Activated T-cell treated with anti-CD3 and anti-CD28 coated beads, Interleukin-2, amount 50 U/mL, for 72 hours (primary cell): ENCODE results near the gene NAE1. TPM values are rescaled to one million over a fixed set of nuclear protein-coding genes. Genes with fewer than 3 reads are reported as not detected.

Source experiments
- ATAC-seq, 2 donors: fragments of 150-1000 bp; cut with Tn5 transposase; replicated peaks in 1 of 2; 2 replicates each; pipeline ENCODE4 v1.10.0; 2021; ENCODE audit warnings: moderate library complexity in 2 of 2, mild to moderate bottlenecking in 1 of 2
- DNase-seq, 2 donors: peaks; one replicate each; pipeline ENCODE4 v3.0.0; 2021 to 2022; ENCODE audit warnings: mixed read lengths in 1 of 2
- H3K27ac Mint-ChIP-seq: one replicate; pipeline ENCODE4 v1.8.0; 2022; ENCODE audit warnings: mild to moderate bottlenecking, moderate library complexity, mixed read lengths
- H3K27me3 Mint-ChIP-seq: one replicate; pipeline ENCODE4 v1.8.0; 2022; ENCODE audit warnings: low read depth, mixed read lengths
- H3K36me3 Mint-ChIP-seq, 2 donors: one replicate each; pipeline ENCODE4 v1.8.0; 2022; ENCODE audit warnings: mixed read lengths in 2 of 2, mild to moderate bottlenecking in 1 of 2; ENCODE audit not compliant: insufficient read depth in 2 of 2
- H3K4me1 Mint-ChIP-seq: one replicate; pipeline ENCODE4 v1.8.0; 2022; ENCODE audit warnings: low read depth, mixed read lengths
- H3K4me3 Mint-ChIP-seq, 2 donors: one replicate each; pipeline ENCODE4 v1.8.0; 2022; ENCODE audit warnings: mild to moderate bottlenecking in 2 of 2, mixed read lengths in 2 of 2, moderate library complexity in 2 of 2
- H3K9me3 Mint-ChIP-seq, 2 donors: one replicate each; pipeline ENCODE4 v1.8.0; 2022; ENCODE audit warnings: mixed read lengths in 2 of 2
- total RNA-seq, 2 donors: library from RNA; stranded (reverse); gene quantifications; one replicate each; pipeline ENCODE4 v1.2.3, GENCODE V29; 2022

NAE1 gene
- total RNA-seq, 2 donors from 2014 or later, result 94.5 to 100 TPM

- Mint-ChIP-seq H3K9me3 (no peaks in the 10 kb centered on the region), H3K36me3 (no peaks in the 10 kb centered on the region), H3K27me3 (no peaks in the 10 kb centered on the region), H3K27ac (no peak overlapping the region), H3K4me1 (no peaks in the 10 kb centered on the region), H3K4me3 (no peak overlapping the region)
- ATAC-seq (no peak), DNase-seq (no peak)
Measured at GRCh38 chr16:66858740-66859396, 28.1 kb upstream of the NAE1 start.

- no peak for ATAC-seq
- no peak overlapping the region for H3K27ac Mint-ChIP-seq
- no peaks in the 10 kb centered on the region for H3K36me3 Mint-ChIP-seq
- no peaks in the 10 kb centered on the region for H3K9me3 Mint-ChIP-seq
- H3K4me1 Mint-ChIP-seq, result no peaks in the 10 kb centered on the region
- DNase-seq, result no peak
- H3K4me3 Mint-ChIP-seq, result no peak overlapping the region
- H3K27me3 Mint-ChIP-seq, result no peaks in the 10 kb centered on the region
Measured at GRCh38 chr16:66857437-66857836, 26.7 kb upstream of the NAE1 start.

GRCh38 chr16:66856801-66857200 lies 26.0 kb upstream of the NAE1 start:
- no peak for ATAC-seq
- H3K27ac Mint-ChIP-seq, result no peak overlapping the region

GRCh38 chr16:66856184-66856730 lies 25.5 kb upstream of the NAE1 start:
- H3K27ac Mint-ChIP-seq, result no peak overlapping the region
- no peaks in the 10 kb centered on the region for H3K9me3 Mint-ChIP-seq
- no peaks in the 10 kb centered on the region for H3K4me1 Mint-ChIP-seq
- no peak overlapping the region for H3K4me3 Mint-ChIP-seq
- no peaks in the 10 kb centered on the region for H3K36me3 Mint-ChIP-seq
- ATAC-seq (no peak), DNase-seq (no peak)
- H3K27me3 Mint-ChIP-seq, result no peaks in the 10 kb centered on the region

More at GRCh38 chr16:66856801-66857200, 26.0 kb upstream of the NAE1 start:
- Mint-ChIP-seq H3K36me3 (no peaks in the 10 kb centered on the region), H3K4me1 (no peaks in the 10 kb centered on the region), H3K27me3 (no peaks in the 10 kb centered on the region), H3K9me3 (no peaks in the 10 kb centered on the region), H3K4me3 (no peak overlapping the region)
- no peak for DNase-seq

- ATAC-seq, result no peak
- Mint-ChIP-seq H3K27me3 (no peaks in the 10 kb centered on the region), H3K9me3 (no peaks in the 10 kb centered on the region), H3K4me3 (no peak overlapping the region), H3K4me1 (peaks cover under 1% of the 10 kb centered on the region), H3K36me3 (no peaks in the 10 kb centered on the region), H3K27ac (no peak overlapping the region)
- DNase-seq, result no peak
Measured at GRCh38 chr16:66853261-66854139, 22.7 kb upstream of the NAE1 start.

GRCh38 chr16:66851166-66851964 lies 20.6 kb upstream of the NAE1 start:
- Mint-ChIP-seq H3K36me3 (no peaks in the 10 kb centered on the region), H3K27ac (no peak overlapping the region), H3K4me1 (peaks cover 11% of the 10 kb centered on the region), H3K4me3 (no peak overlapping the region), H3K27me3 (peaks cover 13% of the 10 kb centered on the region), H3K9me3 (no peaks in the 10 kb centered on the region)
- ATAC-seq (no peak), DNase-seq (no peak)

- no peak overlapping the region for H3K27ac Mint-ChIP-seq
- DNase-seq (no peak), ATAC-seq (no peak)
- no peaks in the 10 kb centered on the region for H3K9me3 Mint-ChIP-seq
- no peaks in the 10 kb centered on the region for H3K36me3 Mint-ChIP-seq
- peaks cover 24% of the 10 kb centered on the region for H3K27me3 Mint-ChIP-seq
- peaks cover 14% of the 10 kb centered on the region for H3K4me1 Mint-ChIP-seq
- no peak overlapping the region for H3K4me3 Mint-ChIP-seq
Measured at GRCh38 chr16:66850115-66850815, 19.5 kb upstream of the NAE1 start.

GRCh38 chr16:66849549-66849948 lies 18.8 kb upstream of the NAE1 start:
- no peaks in the 10 kb centered on the region for H3K36me3 Mint-ChIP-seq
- H3K9me3 Mint-ChIP-seq, result no peaks in the 10 kb centered on the region
- ATAC-seq (no peak), DNase-seq (no peak)
- peaks cover 31% of the 10 kb centered on the region for H3K27me3 Mint-ChIP-seq
- H3K4me3 Mint-ChIP-seq, result no peak overlapping the region
- no peak overlapping the region for H3K27ac Mint-ChIP-seq
- peaks cover 18% of the 10 kb centered on the region for H3K4me1 Mint-ChIP-seq

- H3K27ac Mint-ChIP-seq, result no peak overlapping the region
- no peaks in the 10 kb centered on the region for H3K9me3 Mint-ChIP-seq
- no peak overlapping the region for H3K4me3 Mint-ChIP-seq
Measured at GRCh38 chr16:66849021-66849420, 18.2 kb upstream of the NAE1 start.

GRCh38 chr16:66848172-66848571 lies 17.4 kb upstream of the NAE1 start:
- H3K27ac Mint-ChIP-seq, result peak overlapping the region; percentile 59
- ATAC-seq, result peak; percentile 42 to 47
- H3K4me1 Mint-ChIP-seq, result peaks cover 23% of the 10 kb centered on the region
- peaks cover 41% of the 10 kb centered on the region for H3K27me3 Mint-ChIP-seq
- H3K9me3 Mint-ChIP-seq, result no peaks in the 10 kb centered on the region
- peak overlapping the region in 1 of 2 donors; percentile 35 for H3K4me3 Mint-ChIP-seq
- no peak for DNase-seq
- no peaks in the 10 kb centered on the region for H3K36me3 Mint-ChIP-seq

More at GRCh38 chr16:66849021-66849420, 18.2 kb upstream of the NAE1 start:
- no peaks in the 10 kb centered on the region for H3K36me3 Mint-ChIP-seq
- H3K4me1 Mint-ChIP-seq, result peaks cover 19% of the 10 kb centered on the region
- no peak for ATAC-seq
- peaks cover 33% of the 10 kb centered on the region for H3K27me3 Mint-ChIP-seq
- DNase-seq, result no peak

- Mint-ChIP-seq H3K36me3 (no peaks in the 10 kb centered on the region), H3K27ac (peak overlapping the region; percentile 59), H3K4me1 (peaks cover 23% of the 10 kb centered on the region), H3K4me3 (peak overlapping the region in 1 of 2 donors; percentile 35), H3K27me3 (peaks cover 47% of the 10 kb centered on the region), H3K9me3 (no peaks in the 10 kb centered on the region)
- ATAC-seq, result no peak
- DNase-seq, result no peak
Measured at GRCh38 chr16:66847533-66848067, 16.8 kb upstream of the NAE1 start.

GRCh38 chr16:66846831-66847230 lies 16.1 kb upstream of the NAE1 start:
- DNase-seq (no peak), ATAC-seq (no peak)
- H3K9me3 Mint-ChIP-seq, result no peaks in the 10 kb centered on the region
- H3K4me3 Mint-ChIP-seq, result no peak overlapping the region
- H3K27me3 Mint-ChIP-seq, result peaks cover 49% of the 10 kb centered on the region
- peaks cover 23% of the 10 kb centered on the region for H3K4me1 Mint-ChIP-seq
- H3K27ac Mint-ChIP-seq, result no peak overlapping the region
- H3K36me3 Mint-ChIP-seq, result no peaks in the 10 kb centered on the region
